GM12878 (cell line): ENCODE data around the gene ZIC1. TPM values are rescaled to one million over a fixed set of nuclear protein-coding genes. Genes with fewer than 3 reads are reported as not detected.

ENCODE experiments used
- ATAC-seq: fragments of 200-7000 bp; cut with Tn5 transposase; 3 replicates; pipeline ENCODE4 v1.9.1; 2020; ENCODE audit warnings: mild to moderate bottlenecking, moderate library complexity
- BruUV-seq: library from RNA; stranded (reverse); fragments of 400-500 nt; replicated peaks from 2 replicates; lab custom pipeline; 2021; lab: Mats Ljungman, UMichigan
- CTCF ChIA-PET: fragments of 300-600 bp; sonication (Branson Sonifier 250); formaldehyde crosslinking; extraction: SDS; loops from one replicate; lab custom pipeline; 2021; ENCODE audit warnings: inconsistent platforms; lab: Yijun Ruan, JAX
- POLR2A ChIA-PET: fragments of 350-600 bp; formaldehyde crosslinking; extraction: SDS; loops from one replicate; lab custom pipeline; 2021; ENCODE audit warnings: inconsistent platforms; lab: Charles Lee
- RAD21 ChIA-PET: fragments of 300-600 bp; sonication (Branson Sonifier 250); formaldehyde crosslinking; loops from one replicate; lab custom pipeline; 2023; ENCODE audit warnings: antibody characterized with exemption; ENCODE audit not compliant: unreplicated experiment; lab: Charles Lee
- SMC1A ChIA-PET: fragments of 300-600 bp; sonication (Branson Sonifier 250); formaldehyde crosslinking; loops from one replicate; lab custom pipeline; 2023; ENCODE audit not compliant: unreplicated experiment, uncharacterized antibody; lab: Charles Lee
- DNase-seq: peaks from one replicate; pipeline ENCODE4 v3.0.0-alpha.2; 2011; ENCODE audit warnings: low read depth, low spot score
- FAIRE-seq: peaks from 3 replicates; lab custom pipeline; 2011; peaks lifted over from hg19 to GRCh38; lab: Jason Lieb, UNC
- H2AFZ ChIP-seq: 2 replicates; pipeline ENCODE4 v1.6.0; 2011; ENCODE audit warnings: low read depth, low read length, control low read depth; ENCODE audit not compliant: control insufficient read depth
- H3K27ac ChIP-seq: 2 replicates; pipeline ENCODE4 v1.5.1; 2011; ENCODE audit warnings: control low read depth; ENCODE audit not compliant: control insufficient read depth, insufficient read depth
- H3K27me3 ChIP-seq, 2 experiments: replicated peaks in 1 of 2; 2 replicates each; pipeline versions ENCODE4 v1.6.0 to v1.6.1; 2011; ENCODE audit warnings: low read length in 1 of 2; ENCODE audit not compliant: control insufficient read depth in 2 of 2, insufficient read depth in 2 of 2
- H3K36me3 ChIP-seq, 2 experiments: 2 replicates each; pipeline ENCODE4 v1.5.1; 2011; ENCODE audit warnings: low read length in 1 of 2; ENCODE audit not compliant: control insufficient read depth in 2 of 2, insufficient read depth in 2 of 2
- H3K4me1 ChIP-seq: 2 replicates; pipeline ENCODE4 v1.6.1; 2011; ENCODE audit warnings: mild to moderate bottlenecking, low read length, moderate library complexity, mixed read lengths; ENCODE audit not compliant: control insufficient read depth, insufficient read depth
- H3K4me2 ChIP-seq: 2 replicates; pipeline ENCODE4 v1.6.0; 2011; ENCODE audit warnings: control low read depth; ENCODE audit not compliant: control insufficient read depth, insufficient read depth
- H3K4me3 ChIP-seq: fragments of 200-600 bp; sonication (generic); 2 replicates; pipeline ENCODE4 v1.5.1; 2016
- H3K79me2 ChIP-seq: 2 replicates; pipeline ENCODE4 v1.6.0; 2011; ENCODE audit warnings: low read length; ENCODE audit not compliant: control insufficient read depth, insufficient read depth
- H3K9ac ChIP-seq: 2 replicates; pipeline ENCODE4 v1.8.0; 2011; ENCODE audit warnings: low read length, control low read depth, mixed read lengths; ENCODE audit not compliant: control insufficient read depth, insufficient read depth
- H3K9me3 ChIP-seq: replicated peaks from 3 replicates; pipeline ENCODE4 v1.5.1; 2011; ENCODE audit warnings: mild to moderate bottlenecking, low read length; ENCODE audit not compliant: control insufficient read depth, insufficient read depth
- H4K20me1 ChIP-seq: 2 replicates; pipeline ENCODE4 v1.6.0; 2011; ENCODE audit not compliant: control insufficient read depth, insufficient read depth
- ATF3 ChIP-seq: IDR thresholded peaks from 2 replicates; pipeline ENCODE4 v1.6.1; 2011; ENCODE audit warnings: low read depth, mild to moderate bottlenecking, low read length, moderate library complexity, borderline replicate concordance; ENCODE audit errors: extremely low read depth
- BCL11A ChIP-seq: IDR thresholded peaks from 2 replicates; pipeline ENCODE4 v1.6.1; 2011; ENCODE audit warnings: low read depth, low read length
- CBX5 ChIP-seq: sonication (generic); IDR thresholded peaks from 2 replicates; pipeline ENCODE4 v1.6.1; 2016; ENCODE audit warnings: low read depth, moderate library complexity, mild to moderate bottlenecking, inconsistent platforms
- CREB1 ChIP-seq: IDR thresholded peaks from 2 replicates; pipeline ENCODE4 v1.6.1; 2012; ENCODE audit warnings: low read depth, mild to moderate bottlenecking, inconsistent platforms
- HDGF ChIP-seq: fragments of 450-650 bp; IDR thresholded peaks from 2 replicates; pipeline ENCODE4 v1.6.1; 2016; ENCODE audit warnings: antibody characterized with exemption
- IKZF1 ChIP-seq: fragments of 450-650 bp; conservative IDR thresholded peaks from 2 replicates; pipeline ENCODE4 v1.6.1; 2017; ENCODE audit warnings: antibody characterized with exemption, mild to moderate bottlenecking
- NR2C2 ChIP-seq: IDR thresholded peaks from 2 replicates; pipeline ENCODE4 v1.6.1; 2011; ENCODE audit warnings: borderline replicate concordance, low read depth; ENCODE audit not compliant: control insufficient read depth, insufficient read length
- RUNX3 ChIP-seq: IDR thresholded peaks from 2 replicates; pipeline ENCODE4 v1.6.1; 2012; ENCODE audit warnings: low read length, inconsistent platforms
- SP1 ChIP-seq: IDR thresholded peaks from one replicate; pipeline ENCODE4 v1.6.1; 2011; ENCODE audit warnings: low read depth, low read length
- SUPT20H ChIP-seq: IDR thresholded peaks from 2 replicates; pipeline ENCODE4 v1.6.1; 2011; ENCODE audit warnings: low read depth, mild to moderate bottlenecking, low read length, moderate library complexity, borderline replicate concordance; ENCODE audit not compliant: control insufficient read depth
- TAF1 ChIP-seq: IDR thresholded peaks from 2 replicates; pipeline ENCODE4 v1.6.1; 2011; ENCODE audit warnings: mild to moderate bottlenecking, low read depth, low read length, borderline replicate concordance
- WGBS: methylation state at CpG from one replicate; pipeline ENCODE4 v1.1.6; 2016; ENCODE audit warnings: low lambda C conversion rate; ENCODE audit not compliant: insufficient replicate concordance, insufficient coverage; ENCODE audit errors: missing lambda C conversion rate; 5-methylcytosine and 5-hydroxymethylcytosine counted together
- in situ Hi-C: fragments of 300-500 bp; cut with MboI; formaldehyde crosslinking; loops from 9 replicates; pipeline ENCODE4 v1.14.3; 2018; ENCODE audit warnings: mixed read lengths
- intact Hi-C: fragments of 100-400 bp; cut with micrococcal nuclease; formaldehyde crosslinking; loops from one replicate; pipeline ENCODE4 v1.14.2; 2022; ENCODE audit not compliant: unreplicated experiment
- polyA plus RNA-seq, 11 experiments: library from polyadenylated mRNA; depleted of rRNA in 4 of 11; unstranded in 6 of 11; stranded (reverse) in 5 of 11; fragments of >200 nt; fragmentation: Nextera tagmentation in 4 of 11; fragmentation: Illumina TruSeq in 1 of 11; extraction: Ambion mirVana in 4 of 11; extraction: Trizol in 1 of 11; gene quantifications; 1 replicate in 1 of 11; 2 replicates in 10 of 11; pipeline versions ENCODE4 v1.2.1 to v1.2.3, GENCODE V29; 2011 to 2016; ENCODE audit warnings: inconsistent platforms in 2 of 11, missing spikeins in 2 of 11, low read depth in 1 of 11
- total RNA-seq, 4 experiments: library from RNA; depleted of rRNA in 3 of 4; stranded (reverse); fragments of >200 nt in 3 of 4; fragmentation: Illumina TruSeq in 1 of 4; extraction: Trizol in 1 of 4; gene quantifications; 2 replicates each; pipeline versions ENCODE4 v1.2.1 to v1.2.3, GENCODE V29; 2013 to 2021

ZIC1 gene
- total and polyA plus RNA-seq, 10 of the 15 experiments (the other 5 are each of a cell fraction or from before 2014, with no cell fraction given): not detected

- BruUV-seq: no TSS peak
- Histone ChIP-seq H3K36me3 (no peaks in the 10 kb centered on the region), H3K9ac (no peak overlapping the region), H3K9me3 (peaks cover 8% of the 10 kb centered on the region), H3K27ac (no peak overlapping the region), H3K4me1 (no peaks in the 10 kb centered on the region), H4K20me1 (no peaks in the 10 kb centered on the region), H3K79me2 (no peaks in the 10 kb centered on the region), H3K27me3 (peaks cover 1 to 16% of the 10 kb centered on the region in 2 experiments), H3K4me3 (no peak overlapping the region), H2AFZ (no peak overlapping the region), H3K4me2 (no peak overlapping the region)
- DNase-seq: no peak
- ATAC-seq: no peak
- WGBS: 58% methylated on average over 62 of the region's 77 CpGs
- intact Hi-C loops: no loop called here
- no peak for FAIRE-seq
- ChIA-PET CTCF (interaction anchor here (1.1 kb wide), 1 partner anchor 71 kb away, joined by 3 read pairs; no protein-coding TSS in a partner anchor), POLR2A (no interaction called here), SMC1A (no interaction called here), RAD21 (no interaction called here)
- no peak for TF ChIP-seq HDGF
- TF ChIP-seq CBX5: no peak
- no peak for TF ChIP-seq SP1
- TF ChIP-seq IKZF1: no peak
- no peak for TF ChIP-seq SUPT20H
- TF ChIP-seq NR2C2: no peak
- no peak for TF ChIP-seq RUNX3
- TF ChIP-seq TAF1: no peak
- no peak for TF ChIP-seq BCL11A
- no peak for TF ChIP-seq CREB1
- TF ChIP-seq ATF3: no peak
- in situ Hi-C loops: no loop called here
Measured at GRCh38 chr3:147390589-147391569, 18.3 kb upstream of the ZIC1 start.
